Stimulated activated CD4-positive, alpha-beta T cell treated with anti-CD3 and anti-CD28 coated beads, Interleukin-12 subunit alpha, Interleukin-12 subunit beta, amount 100 ng/mL, for 48 hours (primary cell): ENCODE results near the gene PI4KA.
"Not testable (repeated sequence)": the region's sequence is repeated elsewhere in the genome, so short reads cannot be mapped to it uniquely, and the experiment has no call there.

Source experiments
- DNase-seq, 3 donors: peaks; one replicate each; pipeline ENCODE4 v3.0.0-alpha.2; 2020; ENCODE audit warnings: low read depth in 2 of 3, low spot score in 1 of 3

The PI4KA gene

GRCh38 chr22:20852076-20852475, 6.5 kb downstream of the PI4KA start:
- no peak for DNase-seq

- no peak for DNase-seq
Observed at GRCh38 chr22:20847318-20847822, 11.2 kb downstream of the PI4KA start.

- DNase-seq, result no peak
Observed at GRCh38 chr22:20844055-20845037, 14.3 kb downstream of the PI4KA start.

- no peak for DNase-seq
Observed at GRCh38 chr22:20843501-20843900, 15.1 kb downstream of the PI4KA start.

GRCh38 chr22:20840646-20841371, 17.8 kb downstream of the PI4KA start:
- DNase-seq, result no peak

- no peak for DNase-seq
Observed at GRCh38 chr22:20839837-20840645, 18.6 kb downstream of the PI4KA start.

GRCh38 chr22:20839354-20839753, 19.3 kb downstream of the PI4KA start:
- not testable (repeated sequence) for DNase-seq

- DNase-seq, result no peak
Observed at GRCh38 chr22:20836987-20837823, 21.4 kb downstream of the PI4KA start.

GRCh38 chr22:20834725-20835124, 23.9 kb downstream of the PI4KA start:
- no peak for DNase-seq

GRCh38 chr22:20834206-20834605, 24.4 kb downstream of the PI4KA start:
- no peak for DNase-seq

GRCh38 chr22:20833225-20833665, 25.4 kb downstream of the PI4KA start:
- no peak for DNase-seq

GRCh38 chr22:20829491-20830134, 29.0 kb downstream of the PI4KA start:
- DNase-seq, result no peak

GRCh38 chr22:20826373-20827152, 32.0 kb downstream of the PI4KA start:
- DNase-seq, result not testable (repeated sequence)

GRCh38 chr22:20825624-20826023, 33.0 kb downstream of the PI4KA start:
- no peak for DNase-seq

- DNase-seq, result not testable (repeated sequence)
Observed at GRCh38 chr22:20825216-20825615, 33.4 kb downstream of the PI4KA start.

- DNase-seq, result no peak
Observed at GRCh38 chr22:20823264-20823663, 35.3 kb downstream of the PI4KA start.

- no peak for DNase-seq
Observed at GRCh38 chr22:20822240-20822639, 36.4 kb downstream of the PI4KA start.

GRCh38 chr22:20821717-20822239, 36.8 kb downstream of the PI4KA start:
- not testable (repeated sequence) for DNase-seq

- DNase-seq, result no peak
Observed at GRCh38 chr22:20819471-20819870, 39.1 kb downstream of the PI4KA start.
